Glutamatergic neuron (in vitro differentiated cells): ENCODE measurements around the gene TMPRSS3. TPM values are rescaled to one million over a fixed set of nuclear protein-coding genes. Genes with fewer than 3 reads are reported as not detected.

Experiments used
- DNase-seq: peaks from one replicate; pipeline ENCODE4 v3.0.0; 2022
- H3K27ac Mint-ChIP-seq: one replicate; pipeline ENCODE4 v1.8.0; 2020; ENCODE audit warnings: mild to moderate bottlenecking, mixed read lengths, inconsistent platforms; ENCODE audit not compliant: unreplicated experiment
- H3K27me3 Mint-ChIP-seq: one replicate; pipeline ENCODE4 v1.8.0; 2020; ENCODE audit warnings: mild to moderate bottlenecking, moderate library complexity, mixed read lengths, inconsistent platforms; ENCODE audit not compliant: unreplicated experiment
- H3K36me3 Mint-ChIP-seq: one replicate; pipeline ENCODE4 v1.8.0; 2020; ENCODE audit warnings: mild to moderate bottlenecking, mixed read lengths, inconsistent platforms; ENCODE audit not compliant: unreplicated experiment
- H3K4me1 Mint-ChIP-seq: one replicate; pipeline ENCODE4 v1.8.0; 2020; ENCODE audit warnings: mild to moderate bottlenecking, low read depth, mixed read lengths, inconsistent platforms; ENCODE audit not compliant: unreplicated experiment
- H3K4me3 Mint-ChIP-seq: one replicate; pipeline ENCODE4 v1.8.0; 2020; ENCODE audit warnings: mild to moderate bottlenecking, mixed read lengths, inconsistent platforms; ENCODE audit not compliant: unreplicated experiment
- H3K9me3 Mint-ChIP-seq: one replicate; pipeline ENCODE4 v1.8.0; 2020; ENCODE audit warnings: mild to moderate bottlenecking, moderate library complexity, mixed read lengths, inconsistent platforms; ENCODE audit not compliant: unreplicated experiment
- total RNA-seq: library from RNA; stranded (reverse); fragmentation: NEBNext Ultra II Directional; extraction: Animal tissue kit (Norgen Biotek cat#: 25700); gene quantifications from one replicate; pipeline ENCODE4 v1.2.1, GENCODE V29; 2021; ENCODE audit not compliant: unreplicated experiment
- TF ChIP-seq, protein P1 (sequence below): fragments of 200-600 bp; sonication (generic); IDR thresholded peaks from one replicate; pipeline ENCODE4 v1.5.0; 2021; ENCODE audit not compliant: partially characterized antibody, unreplicated experiment

The TMPRSS3 gene
- total RNA-seq, 1 donor from 2014 or later, result 0.71 TPM

DNA sequence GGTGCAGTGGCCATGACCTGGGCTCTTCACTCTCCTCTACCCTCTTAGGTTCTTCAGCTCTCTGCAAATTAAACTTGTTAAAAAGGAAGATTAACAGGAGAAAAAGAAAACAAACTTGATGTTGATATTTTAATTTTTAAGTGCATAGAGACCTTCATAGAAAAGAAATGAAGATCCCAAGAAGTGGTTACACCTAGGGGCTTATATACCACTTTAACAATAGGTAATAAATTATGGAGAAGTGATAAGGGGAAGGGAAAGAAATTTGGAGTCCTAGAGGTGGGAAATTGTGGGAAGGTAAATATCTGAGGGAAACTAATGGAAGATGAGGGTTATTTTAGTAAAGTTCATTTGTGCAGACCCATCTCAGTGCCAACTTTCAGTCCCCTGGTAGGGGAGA is 64.2 kb downstream of the TMPRSS3 start:
- Mint-ChIP-seq H3K9me3 (no peaks in the 10 kb centered on the region), H3K36me3 (peaks cover 22% of the 10 kb centered on the region), H3K4me3 (no peak overlapping the region), H3K27ac (no peak overlapping the region), H3K4me1 (no peaks in the 10 kb centered on the region), H3K27me3 (no peaks in the 10 kb centered on the region)
- TF ChIP-seq, protein P1, sequence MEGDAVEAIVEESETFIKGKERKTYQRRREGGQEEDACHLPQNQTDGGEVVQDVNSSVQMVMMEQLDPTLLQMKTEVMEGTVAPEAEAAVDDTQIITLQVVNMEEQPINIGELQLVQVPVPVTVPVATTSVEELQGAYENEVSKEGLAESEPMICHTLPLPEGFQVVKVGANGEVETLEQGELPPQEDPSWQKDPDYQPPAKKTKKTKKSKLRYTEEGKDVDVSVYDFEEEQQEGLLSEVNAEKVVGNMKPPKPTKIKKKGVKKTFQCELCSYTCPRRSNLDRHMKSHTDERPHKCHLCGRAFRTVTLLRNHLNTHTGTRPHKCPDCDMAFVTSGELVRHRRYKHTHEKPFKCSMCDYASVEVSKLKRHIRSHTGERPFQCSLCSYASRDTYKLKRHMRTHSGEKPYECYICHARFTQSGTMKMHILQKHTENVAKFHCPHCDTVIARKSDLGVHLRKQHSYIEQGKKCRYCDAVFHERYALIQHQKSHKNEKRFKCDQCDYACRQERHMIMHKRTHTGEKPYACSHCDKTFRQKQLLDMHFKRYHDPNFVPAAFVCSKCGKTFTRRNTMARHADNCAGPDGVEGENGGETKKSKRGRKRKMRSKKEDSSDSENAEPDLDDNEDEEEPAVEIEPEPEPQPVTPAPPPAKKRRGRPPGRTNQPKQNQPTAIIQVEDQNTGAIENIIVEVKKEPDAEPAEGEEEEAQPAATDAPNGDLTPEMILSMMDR, result no peak
- no peak for DNase-seq

DNA sequence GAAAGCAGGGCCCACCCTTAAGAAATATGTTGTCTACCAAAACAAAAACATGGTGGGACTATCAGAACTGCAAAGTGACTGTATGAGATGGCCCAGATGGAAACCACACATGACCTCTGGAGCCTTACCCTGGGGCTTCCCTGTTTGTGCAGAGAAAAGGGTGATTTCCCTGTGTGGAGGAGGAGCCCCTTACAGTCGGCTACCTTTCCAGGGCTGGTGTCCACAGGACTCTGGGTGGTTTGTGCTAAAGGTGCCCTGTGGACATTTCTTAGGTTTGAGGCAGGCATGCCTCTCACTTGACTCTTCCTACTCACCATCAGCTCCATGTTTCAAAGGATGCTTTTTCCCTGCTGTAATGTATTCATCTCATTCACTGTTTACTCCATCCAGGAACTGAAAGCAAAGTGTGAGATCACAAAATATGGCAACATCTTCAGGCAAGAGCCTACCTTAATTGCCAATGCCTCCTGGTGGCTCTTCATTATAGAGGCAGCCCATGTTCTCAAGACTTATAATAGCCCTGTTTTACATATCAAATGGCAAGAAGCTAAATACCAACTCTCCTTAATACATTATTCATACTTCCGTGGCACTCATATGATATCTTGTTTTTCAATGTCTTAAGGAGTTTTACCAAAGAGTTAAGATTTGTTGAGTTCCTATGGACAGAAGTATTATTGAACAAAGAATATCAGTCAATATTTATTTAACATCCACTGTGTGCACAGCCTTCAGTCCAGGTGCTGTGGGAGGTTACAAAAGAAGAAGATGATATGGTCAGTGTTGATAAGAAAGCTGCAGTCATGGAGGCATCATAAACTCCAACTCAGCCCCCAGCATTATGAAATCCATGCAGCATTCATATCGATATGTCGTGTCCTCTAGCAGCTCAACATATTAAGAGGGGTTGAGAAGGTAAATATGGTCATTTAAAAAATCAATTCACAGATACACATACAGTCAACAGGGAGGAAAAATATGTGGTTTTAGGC is 65.2 kb downstream of the TMPRSS3 start:
- Mint-ChIP-seq H3K27me3 (no peaks in the 10 kb centered on the region), H3K9me3 (no peaks in the 10 kb centered on the region), H3K27ac (no peak overlapping the region), H3K4me1 (no peaks in the 10 kb centered on the region), H3K36me3 (peaks cover 22% of the 10 kb centered on the region), H3K4me3 (no peak overlapping the region)
- no peak for DNase-seq
- TF ChIP-seq, protein P1, result no peak

DNA sequence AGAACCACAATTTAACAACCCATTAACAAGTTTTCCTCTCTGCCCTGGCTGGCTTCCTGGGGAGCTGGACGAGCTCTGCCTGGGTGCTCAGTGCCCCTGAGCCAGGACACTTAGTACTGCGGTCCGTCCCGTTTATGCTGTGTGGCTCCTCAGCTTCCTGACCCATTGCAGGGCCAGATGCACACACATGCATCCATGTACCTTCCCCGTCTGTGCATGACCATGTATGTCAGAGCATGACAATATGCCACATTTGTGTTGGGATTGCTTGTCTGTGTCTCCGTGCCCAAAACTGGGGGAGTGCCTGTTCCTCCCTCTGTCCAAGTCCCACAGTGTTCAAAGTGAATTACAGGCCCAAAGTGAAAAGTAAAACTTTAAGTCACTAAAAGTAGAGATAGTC is 71.0 kb downstream of the TMPRSS3 start:
- Mint-ChIP-seq H3K4me1 (peaks cover 3% of the 10 kb centered on the region), H3K27me3 (peaks cover 2% of the 10 kb centered on the region), H3K9me3 (peaks cover 2% of the 10 kb centered on the region), H3K4me3 (no peak overlapping the region), H3K36me3 (no peaks in the 10 kb centered on the region), H3K27ac (no peak overlapping the region)
- TF ChIP-seq, protein P1, result no peak
- no peak for DNase-seq

Other genes with a start within 250 kb of the TMPRSS3 start
- gene ABCG1, start 176.9 kb downstream of the TMPRSS3 start, total RNA-seq, result 31.9 TPM
- not detected for gene TFF3, start 80.6 kb downstream of the TMPRSS3 start, total RNA-seq
- not detected for gene TFF2, start 45.1 kb downstream of the TMPRSS3 start, total RNA-seq
- gene TFF1, start 29.5 kb downstream of the TMPRSS3 start, total RNA-seq, result not detected
- gene UBASH3A, start 7.8 kb upstream of the TMPRSS3 start, total RNA-seq, result not detected
- gene RSPH1, start 100.2 kb upstream of the TMPRSS3 start, total RNA-seq, result 0.42 TPM
- 65.7 TPM for gene SLC37A1, start 117.8 kb upstream of the TMPRSS3 start, total RNA-seq